ENCODE data around the gene EMC1. TPM values are rescaled to one million over a fixed set of nuclear protein-coding genes. Genes with fewer than 3 reads are reported as not detected.
"Not testable (repeated sequence)": the region's sequence is repeated elsewhere in the genome, so short reads cannot be mapped to it uniquely, and the experiment has no call there.

The EMC1 gene
- polyA plus RNA-seq, 3 donors, result 46.0 to 47.5 (median 46.1) TPM

- no peak for DNase-seq (ENCODE audit: low read depth in 3 of 3, low spot score in 2 of 3)
Measured at GRCh38 chr1:19262047-19262446, 10.7 kb upstream of the EMC1 start.

GRCh38 chr1:19260211-19261138 is 9.2 kb upstream of the EMC1 start:
- no peak for DNase-seq (ENCODE audit: low read depth in 3 of 3, low spot score in 2 of 3)

- DNase-seq (ENCODE audit: low read depth in 3 of 3, low spot score in 2 of 3), result no peak
Measured at GRCh38 chr1:19258353-19258752, 7.0 kb upstream of the EMC1 start.

GRCh38 chr1:19257178-19257914 is 6.0 kb upstream of the EMC1 start:
- no peak for DNase-seq (ENCODE audit: low read depth in 3 of 3, low spot score in 2 of 3)

GRCh38 chr1:19256301-19256700 is 5.0 kb upstream of the EMC1 start:
- DNase-seq (ENCODE audit: low read depth in 3 of 3, low spot score in 2 of 3), result not testable (repeated sequence)

GRCh38 chr1:19255288-19255687 is 4.0 kb upstream of the EMC1 start:
- DNase-seq (ENCODE audit: low read depth in 3 of 3, low spot score in 2 of 3), result no peak

- DNase-seq (ENCODE audit: low read depth in 3 of 3, low spot score in 2 of 3), result no peak
Measured at GRCh38 chr1:19254416-19254815, 3.1 kb upstream of the EMC1 start.

GRCh38 chr1:19250629-19251304 is 557 bp downstream of the EMC1 start:
- no peak for DNase-seq (ENCODE audit: low read depth in 3 of 3, low spot score in 2 of 3)

GRCh38 chr1:19240673-19241538 is 10.4 kb downstream of the EMC1 start:
- no peak for DNase-seq (ENCODE audit: low read depth in 3 of 3, low spot score in 2 of 3)

- no peak for DNase-seq (ENCODE audit: low read depth in 3 of 3, low spot score in 2 of 3)
Measured at GRCh38 chr1:19239876-19240275, 11.4 kb downstream of the EMC1 start.

- DNase-seq (ENCODE audit: low read depth in 3 of 3, low spot score in 2 of 3), result no peak
Measured at GRCh38 chr1:19234224-19234623, 17.1 kb downstream of the EMC1 start.

GRCh38 chr1:19232524-19232846 is 18.8 kb downstream of the EMC1 start:
- DNase-seq (ENCODE audit: low read depth in 3 of 3, low spot score in 2 of 3), result no peak

- DNase-seq (ENCODE audit: low read depth in 3 of 3, low spot score in 2 of 3), result not testable (repeated sequence)
Measured at GRCh38 chr1:19231736-19232523, 19.4 kb downstream of the EMC1 start.

GRCh38 chr1:19229828-19230325 is 21.4 kb downstream of the EMC1 start:
- DNase-seq (ENCODE audit: low read depth in 3 of 3, low spot score in 2 of 3), result no peak

- no peak for DNase-seq (ENCODE audit: low read depth in 3 of 3, low spot score in 2 of 3)
Measured at GRCh38 chr1:19229229-19229628, 22.1 kb downstream of the EMC1 start.

GRCh38 chr1:19222979-19223824 is 28.1 kb downstream of the EMC1 start:
- DNase-seq (ENCODE audit: low read depth in 3 of 3, low spot score in 2 of 3), result no peak

GRCh38 chr1:19222573-19222972 is 28.8 kb downstream of the EMC1 start:
- no peak for DNase-seq (ENCODE audit: low read depth in 3 of 3, low spot score in 2 of 3)

- peak in 2 of 3 donors; percentile 20 to 21 for DNase-seq (ENCODE audit: low read depth in 3 of 3, low spot score in 2 of 3)
Measured at GRCh38 chr1:19220991-19221390, 30.3 kb downstream of the EMC1 start.

All from right renal cortex interstitium (tissue), 3 donors.